HG03460 (cell line): ENCODE results near the gene NGF.

Experiments used
- ATAC-seq: cut with Tn5 transposase; IDR thresholded peaks from one replicate; pipeline ENCODE4 v1.9.1; 2021; ENCODE audit not compliant: unreplicated experiment

Gene NGF

DNA sequence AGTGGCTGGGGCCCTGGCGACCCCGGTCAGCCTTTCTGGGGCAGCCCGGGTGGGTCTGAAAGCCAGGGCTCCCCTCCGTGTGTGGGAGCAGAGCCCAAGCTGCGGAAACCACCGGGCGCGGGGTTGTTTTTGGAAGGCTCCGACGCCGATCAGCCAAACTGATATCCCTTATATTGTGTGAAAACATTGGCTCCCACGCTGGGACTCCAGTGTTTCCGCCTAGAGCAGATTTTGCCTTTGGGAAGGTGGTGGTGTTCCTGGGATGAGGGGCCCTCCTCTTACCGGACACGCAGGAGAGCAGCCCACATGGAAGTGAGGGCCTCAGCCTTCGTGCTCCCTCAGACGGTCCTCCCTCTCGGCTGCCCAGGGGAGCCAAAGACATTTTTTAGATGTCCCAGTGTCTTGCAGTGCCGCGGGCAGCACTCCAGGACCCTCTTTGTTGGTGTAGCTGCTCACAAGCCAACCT lies 54.3 kb downstream of the NGF start:
- ATAC-seq = no peak

DNA sequence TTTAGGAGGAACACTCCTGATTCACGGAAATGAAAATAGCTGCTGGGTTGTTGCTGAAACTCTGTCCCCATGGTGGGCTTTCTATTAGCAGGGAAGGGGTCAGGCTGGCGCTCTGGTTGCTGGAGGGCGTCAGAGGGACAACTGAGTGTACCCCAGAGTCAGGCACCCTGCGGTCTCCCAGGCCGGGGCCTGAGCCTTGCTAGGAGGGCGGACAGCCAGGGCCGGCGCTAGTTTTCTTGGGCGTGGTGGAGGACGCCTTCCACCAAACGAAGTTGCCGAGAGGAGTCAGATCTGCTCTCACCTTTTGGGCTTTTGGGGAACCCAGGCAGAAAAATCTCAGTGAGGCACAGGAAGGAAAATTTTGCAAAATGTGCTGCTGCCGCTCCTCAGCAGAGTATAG lies 54.8 kb downstream of the NGF start:
- ATAC-seq = no peak

DNA sequence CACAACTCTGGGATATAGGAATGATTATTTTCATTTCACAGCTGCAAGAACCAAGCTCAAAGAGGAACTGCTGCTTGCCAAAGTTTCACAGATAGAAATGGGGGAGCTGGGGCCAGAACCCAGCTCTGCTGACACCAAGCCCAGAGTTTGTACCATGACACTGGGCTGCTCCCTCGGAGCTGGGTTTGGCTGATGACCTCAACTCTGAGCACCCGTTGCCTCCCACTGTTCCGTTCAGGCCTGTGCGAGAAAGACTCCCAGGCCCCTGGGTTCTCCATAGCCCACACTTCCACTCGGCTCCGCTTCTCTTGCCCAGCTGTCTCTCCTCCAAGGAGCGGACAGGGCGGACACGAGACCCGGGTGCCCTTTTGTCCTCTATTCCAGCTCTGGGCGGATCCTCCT lies 55.2 kb downstream of the NGF start:
- no peak for ATAC-seq

DNA sequence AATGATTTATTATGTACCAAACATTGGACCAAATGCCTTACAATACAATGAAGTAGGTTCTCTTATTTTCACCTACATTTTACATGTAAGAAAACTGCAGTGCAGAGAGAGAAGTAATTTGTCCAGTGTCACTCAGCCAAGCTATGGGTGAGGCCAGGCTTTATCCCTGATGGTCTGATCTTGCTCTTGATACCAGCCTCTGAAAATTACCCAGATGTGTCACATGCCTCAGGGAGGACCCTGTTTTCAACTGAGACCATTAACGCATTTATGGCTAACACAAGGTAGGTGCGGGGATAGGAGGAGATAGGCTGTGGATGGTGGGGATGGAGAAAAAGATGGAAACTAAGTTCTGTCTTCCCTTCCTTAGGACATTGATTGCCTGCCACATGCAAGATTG lies 56.9 kb downstream of the NGF start:
- ATAC-seq = no peak

DNA sequence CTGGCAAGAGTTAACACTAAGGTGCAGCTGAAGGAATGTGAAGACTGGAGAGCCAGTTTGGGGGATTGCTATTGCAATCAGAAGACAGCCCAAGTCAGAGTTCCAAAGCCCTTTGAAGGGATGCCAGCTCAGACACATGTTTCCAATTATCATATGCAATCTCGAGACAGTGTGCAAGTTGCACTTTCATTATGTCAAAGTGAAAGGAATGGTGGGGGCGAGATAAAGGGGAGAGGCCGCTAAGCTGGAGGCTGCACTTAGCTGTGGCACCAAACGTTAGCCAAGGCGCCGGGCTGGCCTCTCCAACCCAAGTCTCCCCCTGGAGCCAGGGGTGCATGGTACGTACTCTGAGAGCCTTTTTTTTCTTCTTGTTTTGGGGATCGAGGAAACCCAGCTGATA lies 58.0 kb downstream of the NGF start:
- ATAC-seq = no peak

DNA sequence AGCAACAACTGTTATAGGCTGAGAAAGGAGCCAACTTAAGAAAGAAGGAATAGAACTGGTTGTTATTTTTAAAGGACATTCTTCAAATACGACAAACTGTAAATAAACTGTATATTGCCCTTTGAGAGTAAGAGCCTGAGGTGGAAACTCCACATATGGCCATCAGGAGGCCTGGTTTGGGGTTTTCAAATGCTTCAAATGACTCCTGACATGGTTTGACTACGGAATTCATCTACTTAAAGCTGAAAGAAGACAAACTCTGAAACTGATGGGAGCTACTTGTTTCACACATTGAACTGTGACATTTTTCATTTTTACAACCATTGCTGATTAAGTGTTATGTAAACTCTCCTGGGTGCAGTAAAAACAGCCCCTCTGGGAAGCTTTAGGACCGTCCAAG lies 59.8 kb downstream of the NGF start:
- no peak for ATAC-seq

DNA sequence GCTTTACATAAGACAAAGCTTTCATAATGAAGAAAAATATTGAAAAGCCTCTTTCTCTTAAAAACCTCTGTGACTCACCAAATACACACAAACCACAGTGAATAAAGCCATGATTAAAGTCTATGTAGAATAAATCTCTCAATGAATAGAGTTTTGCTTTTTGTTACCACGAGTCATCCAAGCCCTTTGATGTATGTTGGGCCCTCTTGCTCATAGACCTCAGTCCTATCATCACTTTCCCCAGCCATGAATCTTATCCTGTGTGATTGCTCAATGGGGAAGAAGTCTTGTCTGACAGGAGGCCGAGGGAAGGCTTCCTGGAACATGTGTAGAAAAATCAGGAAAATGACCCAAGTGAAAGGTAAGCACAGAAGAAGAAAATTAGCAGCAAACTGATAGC lies 60.8 kb downstream of the NGF start:
- ATAC-seq = no peak

DNA sequence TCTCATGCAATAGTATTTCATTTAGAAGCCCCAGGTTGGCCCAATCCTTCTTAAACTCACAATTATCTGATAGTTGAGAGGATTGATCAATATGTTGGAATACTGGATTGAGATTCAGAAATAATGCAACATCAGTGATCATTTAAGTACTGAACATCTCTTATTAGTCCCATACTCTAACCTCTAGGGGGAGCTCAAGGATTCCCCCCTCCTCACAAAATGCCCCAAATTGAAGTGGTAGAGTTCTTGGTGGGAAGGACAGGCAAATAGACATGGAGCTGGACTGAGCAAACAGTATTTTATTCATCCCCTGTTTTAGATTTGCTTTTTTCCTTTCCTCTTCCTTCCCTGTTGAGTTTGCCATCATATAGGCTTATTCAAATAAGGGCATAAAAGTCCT lies 62.8 kb downstream of the NGF start:
- no peak for ATAC-seq

DNA sequence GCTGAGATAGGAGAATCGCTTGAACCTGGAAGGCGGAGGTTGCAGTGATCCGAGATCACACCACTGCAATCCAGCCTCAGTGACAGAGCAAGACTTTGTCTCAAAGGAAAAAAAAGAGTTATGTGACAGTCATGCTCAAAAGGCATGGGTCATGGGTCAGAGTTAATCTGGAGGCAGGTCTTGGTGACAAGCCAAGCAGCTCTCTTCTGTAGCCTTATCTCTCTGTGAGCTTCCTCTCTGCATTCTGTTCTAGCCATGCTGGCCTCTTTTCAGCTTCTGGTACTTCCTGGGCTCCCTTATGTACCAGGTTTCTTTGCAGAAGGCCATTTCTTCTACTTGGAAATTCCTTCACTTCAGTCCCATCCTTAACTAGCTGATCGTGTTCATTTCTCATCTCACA lies 63.6 kb downstream of the NGF start:
- no peak for ATAC-seq

DNA sequence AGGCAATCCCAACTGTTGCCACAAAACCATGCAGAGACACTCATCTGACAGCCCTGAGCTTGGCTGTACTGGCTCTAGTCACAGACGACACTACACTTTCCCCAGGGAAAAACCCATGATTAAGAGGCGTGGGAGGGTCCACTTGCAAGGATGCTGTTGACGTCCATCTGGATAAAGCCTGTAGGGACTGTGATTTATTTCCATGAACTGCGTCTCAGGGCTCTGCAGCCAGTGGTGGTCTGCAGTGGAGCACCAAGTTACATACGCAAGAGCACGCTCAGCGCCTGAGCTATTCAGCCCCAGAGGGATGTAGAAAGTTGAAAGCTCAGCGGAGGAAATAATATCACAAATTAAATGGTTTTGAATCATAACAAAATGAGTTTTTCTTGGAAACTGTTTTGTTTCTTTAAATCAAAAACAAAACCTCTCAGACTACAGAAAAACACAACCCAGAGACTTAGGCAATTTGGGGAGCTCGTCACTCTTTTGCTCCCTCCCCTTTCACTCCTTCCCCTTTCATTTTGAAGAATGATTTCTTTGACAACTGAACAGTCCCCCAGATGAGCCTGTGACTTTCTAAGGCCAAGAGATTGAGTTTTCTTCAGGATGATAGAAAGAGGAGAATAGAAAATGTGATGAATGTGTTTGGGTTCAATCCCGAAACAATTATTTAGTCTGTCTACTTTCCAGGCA lies 71.2 kb downstream of the NGF start:
- ATAC-seq = no peak

DNA sequence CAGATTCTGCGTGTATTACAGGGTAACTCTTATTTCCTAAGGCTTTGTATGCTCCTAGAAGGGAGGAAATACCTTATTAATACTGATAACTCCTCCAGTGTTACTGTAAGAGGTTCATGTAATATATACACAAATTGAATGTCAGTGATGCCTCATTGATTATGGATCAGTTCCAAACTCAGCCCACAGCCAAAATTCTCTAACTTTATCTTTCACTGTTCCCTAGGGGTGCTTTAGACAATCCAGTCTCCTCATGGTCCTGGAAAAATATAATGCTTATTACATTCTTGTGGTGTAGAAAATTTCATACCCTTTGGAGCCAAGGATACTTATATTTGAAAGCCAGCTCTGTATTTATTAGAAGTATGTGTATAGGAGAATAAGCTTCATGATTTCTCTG lies 73.0 kb downstream of the NGF start:
- no peak for ATAC-seq

DNA sequence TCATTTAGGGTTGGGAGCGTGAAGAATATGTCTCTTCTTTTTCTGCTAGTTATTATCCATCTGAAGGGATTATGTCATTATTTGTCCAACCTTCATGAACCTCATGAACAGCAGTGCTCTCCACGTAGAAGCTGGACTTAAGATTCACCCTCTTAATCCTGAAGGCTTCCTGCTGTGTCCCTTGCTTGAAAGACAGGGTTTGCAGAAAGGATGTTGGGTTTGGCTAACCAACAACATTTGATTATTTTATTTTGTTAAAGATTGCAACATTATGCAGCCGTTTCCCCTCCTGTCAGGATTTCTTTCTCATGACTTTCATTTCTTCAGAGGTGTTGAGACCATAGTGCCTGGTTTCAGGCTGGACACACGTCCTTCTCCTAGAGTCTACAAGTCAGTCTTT lies 75.2 kb downstream of the NGF start:
- no peak for ATAC-seq

DNA sequence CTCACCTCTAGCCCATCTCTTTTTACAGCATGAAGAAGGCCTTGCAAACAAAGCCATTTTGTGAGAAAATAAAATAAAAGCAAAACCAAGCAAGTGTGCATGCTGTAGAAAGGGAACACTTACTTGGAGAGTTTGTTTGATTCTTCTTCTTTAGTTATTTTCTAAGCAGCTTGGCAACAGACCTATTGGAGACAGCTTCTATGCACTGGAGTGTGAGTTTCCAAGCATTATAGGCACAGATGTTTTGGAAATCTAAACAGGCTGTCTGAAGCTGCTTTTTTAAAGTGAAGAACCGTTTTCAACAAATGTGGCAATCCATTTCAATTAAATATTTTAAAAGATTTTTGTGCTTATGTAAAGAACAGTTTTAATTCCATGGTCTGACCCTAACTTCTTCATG lies 76.6 kb downstream of the NGF start:
- ATAC-seq = no peak

DNA sequence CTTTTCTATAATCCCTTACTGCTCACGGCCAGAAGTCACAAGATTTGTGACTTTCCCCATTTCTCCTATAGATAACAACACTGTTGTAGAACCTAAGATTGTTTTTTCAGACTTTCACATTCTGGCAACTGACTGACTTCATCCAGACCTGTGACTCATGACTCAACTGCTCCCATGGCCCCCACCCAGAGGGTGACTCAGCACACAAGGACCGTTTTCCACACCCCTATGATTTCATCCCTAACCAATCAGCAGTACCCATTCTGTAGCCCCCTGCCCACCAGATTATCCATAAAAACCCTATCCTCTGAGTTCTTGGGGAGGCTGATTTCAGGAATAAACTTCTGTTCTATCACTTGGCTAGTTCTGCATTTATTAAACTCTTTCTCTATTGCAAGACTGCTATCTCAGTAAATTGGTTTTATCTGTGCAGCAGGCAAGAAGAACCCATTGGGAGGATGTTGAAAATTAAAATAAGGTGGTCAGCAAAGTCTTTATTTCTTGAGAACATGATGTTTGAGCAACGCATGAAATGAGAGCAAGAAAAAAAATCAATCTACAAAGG lies 79.7 kb downstream of the NGF start:
- ATAC-seq = no peak

DNA sequence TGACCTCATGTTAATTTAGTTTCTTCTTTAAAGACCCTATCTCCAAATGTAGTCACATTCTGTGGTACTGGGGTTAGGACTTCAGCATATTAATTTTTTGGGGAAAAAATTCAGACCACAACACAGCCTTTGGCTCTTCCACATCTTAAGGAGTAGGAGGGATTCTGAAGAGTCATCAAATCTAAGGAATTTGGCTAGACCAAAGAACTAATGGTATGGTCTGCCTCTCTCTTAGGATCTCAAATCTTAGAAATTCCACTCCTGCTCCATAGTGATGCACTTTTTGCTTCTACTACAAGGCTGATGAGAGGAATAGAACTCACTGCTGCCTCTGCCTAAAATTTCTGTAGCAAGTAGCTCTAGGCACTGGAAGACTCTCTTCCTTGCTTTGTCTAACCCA lies 80.5 kb downstream of the NGF start:
- ATAC-seq = no peak

DNA sequence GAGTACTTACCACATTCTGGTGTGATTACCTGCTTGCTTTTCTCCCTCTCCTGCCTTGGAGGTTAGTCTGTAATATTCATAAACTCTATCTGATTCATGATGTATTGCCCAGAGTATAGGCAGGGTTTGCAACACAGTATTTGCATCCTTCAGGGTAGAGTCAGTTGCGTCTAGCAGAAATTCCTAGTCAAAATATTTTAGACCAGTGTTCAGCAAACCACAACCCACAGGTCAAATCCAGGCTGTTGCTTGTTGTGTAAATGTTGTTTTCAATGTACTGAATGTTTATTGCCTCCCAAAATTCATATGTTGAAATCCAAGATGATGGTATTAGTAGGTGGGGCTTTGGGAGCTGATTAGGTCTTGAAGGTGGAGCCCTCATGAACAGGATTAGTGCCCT lies 82.9 kb downstream of the NGF start:
- ATAC-seq = no peak

DNA sequence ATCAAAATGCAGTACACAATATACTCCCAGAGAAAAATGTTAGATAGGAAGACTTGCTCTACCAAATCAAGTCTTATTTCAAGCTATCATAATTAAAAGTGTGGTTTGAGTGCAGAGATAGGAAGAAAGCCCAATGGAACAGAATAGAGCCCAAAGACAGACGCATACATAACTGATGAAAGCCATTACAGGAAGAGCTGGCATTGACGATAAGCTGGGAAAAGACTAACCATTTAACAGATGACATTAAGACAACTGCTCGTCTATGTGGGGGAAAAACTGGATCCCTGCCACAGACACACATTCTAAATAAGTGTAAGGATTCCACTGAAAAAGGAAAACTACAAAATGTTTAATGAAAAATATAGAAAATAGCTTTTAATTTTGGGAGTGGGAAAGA lies 85.5 kb downstream of the NGF start:
- ATAC-seq = no peak

DNA sequence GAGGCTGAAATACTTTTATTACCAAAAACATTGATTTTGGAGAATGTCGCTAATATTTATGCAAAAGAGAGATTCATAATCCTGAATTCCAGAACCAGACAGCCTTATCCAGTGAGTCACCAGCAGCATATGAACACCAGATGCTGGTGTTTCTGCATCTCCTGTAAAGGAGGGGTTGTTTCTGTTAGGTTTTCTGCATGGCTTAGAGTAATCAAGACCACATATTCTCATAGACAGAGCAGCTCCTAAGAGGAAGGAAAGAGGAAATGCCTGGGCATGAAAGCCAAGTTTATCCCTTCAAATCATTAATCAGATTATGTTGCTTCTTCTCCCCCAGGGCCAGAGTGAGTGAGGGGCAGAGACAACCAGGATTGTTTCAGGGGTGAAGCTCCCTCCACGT lies 86.2 kb downstream of the NGF start:
- no peak for ATAC-seq

DNA sequence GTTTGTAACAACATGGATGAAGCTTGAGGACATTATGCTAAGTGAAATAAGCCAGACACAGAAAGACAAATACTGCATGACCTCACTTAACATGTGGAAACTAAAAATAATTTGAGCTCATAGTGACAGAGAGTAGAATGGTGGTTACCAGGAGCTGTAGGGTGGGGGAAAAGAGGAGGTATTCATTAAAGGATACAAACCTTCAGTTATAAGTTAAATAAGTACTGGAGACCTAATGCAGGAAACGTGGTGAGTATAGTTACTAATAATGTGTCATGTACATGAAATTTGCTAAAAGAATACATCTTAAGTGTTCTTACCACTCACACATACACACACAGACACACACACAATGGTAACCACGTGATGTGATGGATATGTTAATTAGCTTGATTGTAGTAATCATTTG lies 86.7 kb downstream of the NGF start:
- no peak for ATAC-seq

DNA sequence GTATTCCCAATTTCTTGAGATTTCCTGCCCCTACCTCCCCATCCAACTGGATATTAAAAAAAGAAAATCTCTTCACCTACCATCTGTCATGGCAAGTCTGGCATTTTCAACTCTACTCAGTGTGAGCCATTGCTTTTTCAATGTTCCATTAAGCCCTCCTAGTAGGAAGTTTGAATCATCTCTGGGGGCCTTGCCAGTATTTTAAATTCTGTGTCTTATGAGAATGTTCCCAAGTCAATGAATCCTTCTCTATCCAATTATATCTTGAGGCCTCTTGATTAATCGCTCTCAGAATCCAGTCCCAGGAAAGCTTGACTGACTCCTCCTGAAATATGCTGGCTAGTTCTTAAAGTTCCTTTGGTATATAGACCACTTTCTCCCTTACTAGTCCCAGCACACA lies 91.5 kb downstream of the NGF start:
- no peak for ATAC-seq

DNA sequence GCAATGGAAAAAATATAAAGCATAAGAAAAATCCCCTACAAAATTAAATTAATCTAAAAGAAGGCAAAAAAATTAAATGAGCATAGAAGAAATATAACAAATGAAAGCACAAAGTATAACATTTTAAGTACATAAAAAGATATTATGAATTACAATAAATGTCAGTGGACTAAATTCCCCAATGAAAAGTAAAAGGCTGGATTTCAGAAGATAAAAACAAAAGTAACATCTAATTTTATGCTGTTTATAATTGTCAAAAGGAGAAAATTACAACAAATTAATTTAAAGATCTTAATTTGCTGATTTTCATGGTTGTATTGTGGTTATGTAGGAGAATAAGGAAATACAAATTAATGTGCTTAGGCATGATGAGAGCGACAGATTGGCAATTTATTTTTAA lies 92.8 kb downstream of the NGF start:
- ATAC-seq = no peak

DNA sequence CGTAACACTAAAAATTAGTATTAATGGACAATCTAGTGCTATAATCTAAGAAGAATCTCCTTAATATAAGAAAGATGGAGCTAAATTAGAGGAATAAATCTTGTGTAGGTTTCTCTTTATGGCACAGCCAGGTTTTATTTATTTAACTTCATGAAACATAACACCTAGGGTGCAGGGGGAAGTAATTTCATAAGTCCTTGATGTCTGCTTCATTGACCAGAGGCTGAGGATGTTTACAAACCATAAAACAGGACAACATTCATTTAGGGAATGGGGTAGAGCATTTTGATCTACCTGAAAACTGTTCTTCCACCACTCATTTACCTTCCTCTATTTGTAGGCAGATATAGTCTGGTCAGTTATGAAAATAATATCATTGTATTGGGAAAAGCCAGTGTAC lies 95.5 kb downstream of the NGF start:
- ATAC-seq = no peak

DNA sequence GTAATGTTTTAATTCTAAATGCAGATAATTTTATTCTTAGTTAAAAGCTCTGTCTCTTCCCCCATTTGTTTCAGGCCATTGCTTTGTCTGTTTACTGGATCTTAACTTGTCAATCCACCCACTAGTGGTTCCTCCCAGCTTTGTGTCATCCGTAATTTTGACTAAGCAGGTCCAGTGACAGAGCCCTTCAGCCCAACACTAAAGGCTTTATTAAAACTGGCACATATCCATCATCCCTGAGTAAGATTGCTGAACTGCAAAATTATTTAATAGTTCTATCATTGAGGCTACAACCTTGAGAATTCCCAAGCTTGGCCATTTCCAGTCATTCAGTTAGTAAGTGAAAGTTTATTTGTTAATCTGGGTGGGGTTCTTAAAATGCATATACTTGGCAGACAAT lies 96.7 kb downstream of the NGF start:
- ATAC-seq = no peak
